PC-3 (cell line): ENCODE results near the gene ADCY9.

Source experiments
- CTCF ChIP-seq: fragments of 300-600 bp; sonication (generic); conservative IDR thresholded peaks from 2 replicates; pipeline ENCODE4 v1.5.1; 2017; ENCODE audit warnings: antibody characterized with exemption, low read depth, mild to moderate bottlenecking, low read length
- EZH2 ChIP-seq: fragments of 300-600 bp; sonication (generic); IDR thresholded peaks from one replicate; pipeline ENCODE4 v1.6.1; 2017; ENCODE audit warnings: antibody characterized with exemption, mild to moderate bottlenecking, low read length; ENCODE audit not compliant: unreplicated experiment
- EZH2phosphoT487 ChIP-seq: fragments of 300-600 bp; sonication (generic); IDR thresholded peaks from 2 replicates; pipeline ENCODE4 v1.6.1; 2018; ENCODE audit warnings: mild to moderate bottlenecking, antibody characterized with exemption, low read length, borderline replicate concordance

DNA sequence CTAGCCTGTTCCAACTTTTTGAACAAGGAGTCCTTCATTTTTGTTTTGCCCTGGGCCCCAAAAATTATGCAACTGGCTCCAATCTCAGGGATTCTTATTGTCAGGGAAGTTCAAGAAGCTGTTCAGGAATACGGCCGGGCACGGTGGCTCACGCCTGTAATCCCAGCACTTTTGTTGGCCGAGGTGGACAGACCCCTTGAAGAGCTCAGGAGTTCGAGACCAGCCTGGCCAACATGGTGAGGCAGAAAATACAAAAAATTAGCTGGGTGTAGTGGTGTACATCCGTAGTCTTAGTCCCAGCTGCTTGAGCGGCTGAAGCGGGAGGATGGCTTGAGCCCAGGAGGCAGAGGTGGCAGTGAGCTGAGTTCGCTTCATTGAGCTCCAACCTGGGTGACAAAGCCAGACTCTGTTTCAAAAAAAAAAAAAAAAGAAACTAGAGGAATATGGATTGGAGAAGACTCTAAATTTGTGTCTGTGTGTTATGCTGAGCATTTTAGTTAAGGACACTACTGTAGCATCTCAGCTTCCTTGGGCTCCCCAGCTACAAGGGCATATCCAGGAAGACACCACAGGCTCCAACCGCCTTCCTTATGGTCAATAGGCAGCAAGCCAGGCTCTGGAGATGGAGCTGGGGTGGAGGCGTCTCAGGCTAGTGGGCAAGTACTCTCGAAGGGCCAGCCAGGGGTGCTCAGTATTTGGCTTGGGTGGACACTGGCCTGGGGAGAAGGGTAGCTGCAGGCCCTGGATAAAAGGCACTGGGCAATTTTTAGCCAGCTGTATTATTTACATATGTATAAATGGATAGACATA is 179.0 kb downstream of the ADCY9 start:
- TF ChIP-seq CTCF (no peak), EZH2phosphoT487 (no peak), EZH2 (no peak)
